NB4 (cell line): ENCODE results near the gene URB2.

Experiments
- MYC ChIP-seq: IDR thresholded peaks from 2 replicates; pipeline ENCODE4 v1.6.1; 2011; ENCODE audit warnings: low read depth, low read length
- TF ChIP-seq, protein P1 (sequence below): IDR thresholded peaks from one replicate; pipeline ENCODE4 v1.5.1; 2012; ENCODE audit warnings: low read depth, low read length

DNA sequence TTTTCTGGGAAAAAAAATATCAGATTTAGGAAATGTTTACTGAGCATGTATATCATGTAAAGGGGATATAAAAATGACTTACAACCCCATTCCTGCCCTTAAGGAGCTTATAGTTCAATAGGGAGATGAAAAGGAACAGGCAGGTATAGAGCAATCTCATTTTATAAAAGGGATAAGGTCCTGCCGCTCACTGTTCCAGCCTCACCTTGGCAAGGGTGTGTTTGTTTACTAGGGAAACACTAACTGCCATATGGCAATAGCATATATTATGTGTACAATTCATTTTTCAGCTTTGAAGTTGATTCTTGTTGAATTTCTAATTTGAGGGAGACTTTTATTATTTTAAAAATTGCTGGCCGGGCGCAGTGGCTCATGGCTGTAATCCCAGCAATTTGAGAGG lies 25.5 kb downstream of the URB2 start:
- TF ChIP-seq, protein P1, sequence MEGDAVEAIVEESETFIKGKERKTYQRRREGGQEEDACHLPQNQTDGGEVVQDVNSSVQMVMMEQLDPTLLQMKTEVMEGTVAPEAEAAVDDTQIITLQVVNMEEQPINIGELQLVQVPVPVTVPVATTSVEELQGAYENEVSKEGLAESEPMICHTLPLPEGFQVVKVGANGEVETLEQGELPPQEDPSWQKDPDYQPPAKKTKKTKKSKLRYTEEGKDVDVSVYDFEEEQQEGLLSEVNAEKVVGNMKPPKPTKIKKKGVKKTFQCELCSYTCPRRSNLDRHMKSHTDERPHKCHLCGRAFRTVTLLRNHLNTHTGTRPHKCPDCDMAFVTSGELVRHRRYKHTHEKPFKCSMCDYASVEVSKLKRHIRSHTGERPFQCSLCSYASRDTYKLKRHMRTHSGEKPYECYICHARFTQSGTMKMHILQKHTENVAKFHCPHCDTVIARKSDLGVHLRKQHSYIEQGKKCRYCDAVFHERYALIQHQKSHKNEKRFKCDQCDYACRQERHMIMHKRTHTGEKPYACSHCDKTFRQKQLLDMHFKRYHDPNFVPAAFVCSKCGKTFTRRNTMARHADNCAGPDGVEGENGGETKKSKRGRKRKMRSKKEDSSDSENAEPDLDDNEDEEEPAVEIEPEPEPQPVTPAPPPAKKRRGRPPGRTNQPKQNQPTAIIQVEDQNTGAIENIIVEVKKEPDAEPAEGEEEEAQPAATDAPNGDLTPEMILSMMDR: no peak
- no peak for TF ChIP-seq MYC
